Heart right ventricle (tissue), 16 donors: ENCODE data around the gene CUL5. TPM values are rescaled to one million over a fixed set of nuclear protein-coding genes. Genes with fewer than 3 reads are reported as not detected.

Experiments
- ATAC-seq, 8 donors: fragments of 200-7000 bp; cut with Tn5 transposase; one replicate each; pipeline ENCODE4 v1.9.1; 2020; ENCODE audit warnings: mild to moderate bottlenecking in 8 of 8, moderate library complexity in 8 of 8, moderate number of reproducible peaks in 1 of 8
- DNase-seq, 2 donors: peaks; one replicate each; pipeline ENCODE4 v3.0.0-alpha.2; 2020
- H3K27ac ChIP-seq, 10 donors: fragments of 200-600 bp; sonication (generic) in 2 of 10; one replicate each; pipeline versions ENCODE4 v1.5.0 to v1.8.0; 2020 to 2022; ENCODE audit warnings: mild to moderate bottlenecking in 3 of 10
- H3K27me3 ChIP-seq, 7 donors: fragments of 200-600 bp; one replicate each; pipeline ENCODE4 v1.8.0; 2021 to 2022; ENCODE audit warnings: mild to moderate bottlenecking in 2 of 7
- H3K36me3 ChIP-seq, 9 donors: fragments of 200-600 bp; sonication (generic) in 1 of 9; one replicate each; pipeline versions ENCODE4 v1.5.0 to v1.8.0; 2020 to 2022; ENCODE audit warnings: mild to moderate bottlenecking in 2 of 9
- H3K4me1 ChIP-seq, 9 donors: fragments of 200-600 bp; sonication (generic) in 1 of 9; one replicate each; pipeline versions ENCODE4 v1.5.0 to v1.8.0; 2020 to 2022; ENCODE audit warnings: mild to moderate bottlenecking in 4 of 9
- H3K4me3 ChIP-seq, 10 donors: fragments of 200-600 bp; sonication (generic) in 2 of 10; one replicate each; pipeline versions ENCODE4 v1.5.0 to v1.8.0; 2020 to 2022; ENCODE audit warnings: mild to moderate bottlenecking in 7 of 10, moderate library complexity in 2 of 10
- H3K9me3 ChIP-seq, 11 donors: fragments of 200-600 bp in 10 of 11; sonication (generic) in 2 of 11; one replicate each; pipeline versions ENCODE4 v1.5.0 to v1.8.0; 2013 to 2022; ENCODE audit warnings: mild to moderate bottlenecking in 2 of 11, control low read depth in 1 of 11, moderate library complexity in 1 of 11
- CTCF ChIP-seq, 9 donors: fragments of 200-600 bp; sonication (generic) in 2 of 9; IDR thresholded peaks; one replicate each; pipeline versions ENCODE4 v1.5.0 to v1.8.0; 2021 to 2022; ENCODE audit warnings: antibody characterized with exemption in 9 of 9, mild to moderate bottlenecking in 5 of 9, moderate library complexity in 1 of 9
- WGBS, 2 donors: extraction: QIAGEN DNeasy Blood & Tissue Kit; methylation state at CpG; one replicate each; pipeline ENCODE4 v1.1.7; 2013; ENCODE audit warnings: inconsistent platforms in 1 of 2; 5-methylcytosine and 5-hydroxymethylcytosine counted together
- intact Hi-C, 10 donors: fragments of 100-400 bp; cut with DNase I; formaldehyde crosslinking; loops; one replicate each; pipeline versions ENCODE4 v1.11.1 to v1.14.2; 2022
- polyA plus RNA-seq, 2 donors: library from polyadenylated mRNA; stranded (reverse); fragments of 200-250 nt; gene quantifications; one replicate each; pipeline ENCODE4 v1.2.3, GENCODE V29; 2013
- total RNA-seq, 10 donors: library from RNA; stranded (reverse); fragmentation: NEBNext Ultra II Directional in 3 of 10; extraction: Animal tissue kit (Norgen Biotek cat#: 25700) in 3 of 10; gene quantifications; one replicate each; pipeline versions ENCODE4 v1.2.1 to v1.2.4, GENCODE V29; 2021 to 2023
- donor health status: Arrhythmogenic right ventricular cardiomyopathy.
- donor health status: ischemic (EF 13 %, LVEDD 7.1; RV severe dilation, severe dysfunction).
- donor health status: healthy with polysubstance abuse.
- donor health status: DM: no; HTN: yes; CAD: no.
- donor health status: DM: no; HTN: no; CAD: no.
- donor health status: ischemic (EF 25% LVEDD 6.9; RV normal size, moderate dysfunction).
- donor health status: ischemic (EF 25% LVEDD 5.7; RV mildly dilated, moderate dysfunction).
- donor health status: healthy.
- donor health status: DM: yes; HTN: yes; CAD: no.
- donor health status: Ischemic cardiomyopathy.
- donor health status: ischemic (EF 35%, LVEDD 5.7; RV mildly dilated, moderate dysfunction).
- donor health status: nonischemic (EF 11% LVEDD 7.7; RV severe dilation, severe dysfunction).
- donor health status: DM: yes; HTN: yes; CAD: no.
- donor health status: PGD.
- donor health status: ischemic (EF 29% LVEDD 5.4; RV normal size, mild dysfunction).
- donor health status: nonischemic (EF 23%, LVEDD 6.1; RV moderate dilation, normal function).

Gene CUL5
- total and polyA plus RNA-seq, 12 donors, result 5.9 to 51.3 (median 39.4) TPM

- TF ChIP-seq CTCF (IDR thresholded peaks at IDR 0.05), result no peak
- ATAC-seq (no peak), DNase-seq (no peak)
- Histone ChIP-seq H3K9me3 (no peaks in the 10 kb centered on the region), H3K27ac (no peak overlapping the region), H3K27me3 (no peaks in the 10 kb centered on the region), H3K4me1 (peaks cover 0 to 4% (median 0%) of the 10 kb centered on the region in 9 donors), H3K36me3 (peaks cover 0 to 83% (median 6%) of the 10 kb centered on the region in 9 donors), H3K4me3 (no peak overlapping the region)
- intact Hi-C loops, result no loop called here
- 97 to 98% methylated on average over 2 of the region's 2 CpGs for WGBS, 2 donors
Measured at GRCh38 chr11:108063410-108063809, 54.7 kb downstream of the CUL5 start.

- peak overlapping the region in 2 of 10 donors; percentile 37 to 54 for H3K27ac ChIP-seq
- no peaks in the 10 kb centered on the region for H3K9me3 ChIP-seq
- H3K36me3 ChIP-seq, result peaks cover 0 to 80% (median 19%) of the 10 kb centered on the region in 9 donors
- ATAC-seq, result no peak
- intact Hi-C loops, result no loop called here
- peaks cover 0 to 15% (median 9%) of the 10 kb centered on the region in 9 donors for H3K4me1 ChIP-seq
- no peaks in the 10 kb centered on the region for H3K27me3 ChIP-seq
- TF ChIP-seq CTCF (IDR thresholded peaks at IDR 0.05), result no peak
- H3K4me3 ChIP-seq, result peak overlapping the region in 1 of 10 donors; percentile 14
- DNase-seq, result no peak
Measured at GRCh38 chr11:108069947-108070346, 61.2 kb downstream of the CUL5 start.

GRCh38 chr11:108084811-108085210 lies 76.1 kb downstream of the CUL5 start:
- peaks cover 0 to 82% (median 24%) of the 10 kb centered on the region in 9 donors for H3K36me3 ChIP-seq

GRCh38 chr11:108085672-108086071 lies 77.0 kb downstream of the CUL5 start:
- DNase-seq, result no peak
- Histone ChIP-seq H3K27ac (no peak overlapping the region), H3K4me3 (no peak overlapping the region), H3K9me3 (no peaks in the 10 kb centered on the region), H3K27me3 (no peaks in the 10 kb centered on the region), H3K36me3 (peaks cover 0 to 80% (median 16%) of the 10 kb centered on the region in 9 donors), H3K4me1 (no peaks in the 10 kb centered on the region)
- WGBS, 2 donors, result 98 to 100% methylated on average over 2 of the region's 2 CpGs
- no peak for ATAC-seq
- intact Hi-C loops, result no loop called here
- TF ChIP-seq CTCF (IDR thresholded peaks at IDR 0.05), result no peak

More at GRCh38 chr11:108084811-108085210, 76.1 kb downstream of the CUL5 start:
- Histone ChIP-seq H3K27me3 (no peaks in the 10 kb centered on the region), H3K4me1 (no peaks in the 10 kb centered on the region), H3K4me3 (no peak overlapping the region), H3K9me3 (no peaks in the 10 kb centered on the region), H3K27ac (no peak overlapping the region)
- no peak for TF ChIP-seq CTCF (IDR thresholded peaks at IDR 0.05)
- intact Hi-C loops, result no loop called here
- 79 to 85% methylated on average over 1 of the region's 1 CpG for WGBS, 2 donors
- no peak for ATAC-seq
- DNase-seq, result no peak
